ACHN (cell line): ENCODE results near the gene NOXO1.

Experiments used
- DNase-seq: peaks from one replicate; pipeline ENCODE4 v3.0.0-alpha.2; 2015
- in situ Hi-C: cut with HindIII; loops from 2 replicates; pipeline ENCODE4 v1.10.0; 2017; ENCODE audit warnings: low sequenced_read_pairs, low pct_ligation_motif_present, low pct_unique_long_range_greater_than_20kb

NOXO1 gene

GRCh38 chr16:1933097-1933661 is 48.1 kb downstream of the NOXO1 start:
- DNase-seq: no peak
- in situ Hi-C loops: no loop called here

GRCh38 chr16:1932050-1933028 is 48.9 kb downstream of the NOXO1 start:
- DNase-seq: peak; percentile 71
- in situ Hi-C loops: no loop called here

GRCh38 chr16:1930338-1930720 is 50.9 kb downstream of the NOXO1 start:
- no peak for DNase-seq
- in situ Hi-C loops: no loop called here

- peak; percentile 89 for DNase-seq
- in situ Hi-C loops: no loop called here
Measured at GRCh38 chr16:1929578-1930337, 51.5 kb downstream of the NOXO1 start.

- in situ Hi-C loops: no loop called here
- peak; percentile 72 for DNase-seq
Measured at GRCh38 chr16:1929105-1929504, 52.2 kb downstream of the NOXO1 start.
